ENCODE measurements around the gene KIRREL2. TPM values are rescaled to one million over a fixed set of nuclear protein-coding genes. Genes with fewer than 3 reads are reported as not detected.
A peak's percentile ranks its signal among the peaks of the same experiment; 100 is the strongest.

Gene KIRREL2
- total RNA-seq, 1 experiment from 2014 or later: 3.1 TPM

DNA sequence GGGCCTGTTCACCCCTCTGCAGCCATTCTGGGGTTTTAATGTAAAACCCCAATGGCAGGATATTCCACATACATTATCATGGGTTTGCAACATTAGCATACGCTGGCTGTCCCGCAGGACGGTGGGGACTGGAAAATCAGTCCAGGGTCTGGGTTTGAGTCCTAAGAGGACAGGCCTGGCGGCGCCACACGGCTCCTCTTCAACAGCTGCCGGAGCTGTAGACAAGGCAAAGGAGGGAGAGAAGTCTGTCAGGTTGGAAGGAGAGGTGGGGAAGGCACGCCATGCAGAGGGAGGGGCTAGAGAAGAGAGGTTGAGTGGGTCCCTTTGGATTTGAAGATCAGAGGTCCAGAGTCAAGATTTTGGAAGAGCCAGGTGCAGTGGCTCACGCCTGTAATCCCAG lies 31.7 kb downstream of the KIRREL2 start:
- H3K14ac ChIP-seq (ENCODE audit: insufficient read depth, low read length): no peak overlapping the region
- no peaks in the 10 kb centered on the region for H3K9me3 ChIP-seq (ENCODE audit: control insufficient read depth, low read depth, low read length)
- H2BK15ac ChIP-seq (ENCODE audit: low read depth, low read length): no peak overlapping the region
- H3K79me1 ChIP-seq (ENCODE audit: insufficient read depth, low read depth, low read length, poor library complexity, severe bottlenecking): no peaks in the 10 kb centered on the region
- H3K9me3 Mint-ChIP-seq: no peaks in the 10 kb centered on the region
- no peak overlapping the region for H3K4me3 Mint-ChIP-seq
- no peaks in the 10 kb centered on the region for H3K4me1 ChIP-seq (ENCODE audit: insufficient read depth, low read length)
- H3K4me2 ChIP-seq (ENCODE audit: insufficient read depth, insufficient read length, low read length): no peak overlapping the region
- no peak overlapping the region for H3T11ph ChIP-seq (ENCODE audit: low read length)
- H3K27ac Mint-ChIP-seq: peak overlapping the region in 1 of 3 experiments; percentile 38; a peak in 1 of 7 replicates
- no peak overlapping the region for H2BK5ac ChIP-seq (ENCODE audit: insufficient read length, low read length)
- H4K20me1 ChIP-seq (ENCODE audit: control insufficient read depth, insufficient read depth, insufficient read length): no peaks in the 10 kb centered on the region
- no peak overlapping the region for H3K27ac ChIP-seq (ENCODE audit: insufficient read length, low read depth, low read length)
- WGBS (ENCODE audit: extremely low coverage, insufficient read length, low lambda C conversion rate): no CpG with 5 or more reads among the region's 9 CpGs
- H2AFZ ChIP-seq (ENCODE audit: low read length): no peak overlapping the region
- no peaks in the 10 kb centered on the region for H3K27me3 Mint-ChIP-seq (ENCODE audit: low read depth)
- no peak overlapping the region for H3K9ac ChIP-seq (ENCODE audit: extremely low read depth, insufficient read length, low read length)
- H2BK20ac ChIP-seq (ENCODE audit: low read depth, low read length, poor library complexity, severe bottlenecking): no peak overlapping the region
- peaks cover 34 to 65% (median 58%) of the 10 kb centered on the region in 3 experiments for H3K36me3 Mint-ChIP-seq (ENCODE audit: insufficient read depth in 1 of 3, low read depth in 3 of 3)
- H3K4ac ChIP-seq (ENCODE audit: low read depth, low read length): no peak overlapping the region
- H3K18ac ChIP-seq (ENCODE audit: insufficient read length, low read depth, low read length): no peak overlapping the region
- no peaks in the 10 kb centered on the region for H3K4me1 Mint-ChIP-seq
- no peaks in the 10 kb centered on the region for H3K23me2 ChIP-seq (ENCODE audit: insufficient read length, low read depth, low read length, poor library complexity, severe bottlenecking)
- H3K56ac ChIP-seq (ENCODE audit: insufficient read length, low read depth, low read length): no peak overlapping the region
- H3K79me2 ChIP-seq (ENCODE audit: insufficient read depth, low read length): no peaks in the 10 kb centered on the region
- H4K5ac ChIP-seq (ENCODE audit: insufficient read length, low read depth, low read length): no peak overlapping the region
- no peaks in the 10 kb centered on the region for H3K27me3 ChIP-seq (ENCODE audit: insufficient read depth, low read length)
- no peak for DNase-seq
- no peak overlapping the region for H2BK120ac ChIP-seq (ENCODE audit: low read depth, low read length, poor library complexity, severe bottlenecking)
- no peak overlapping the region for H3K23ac ChIP-seq (ENCODE audit: insufficient read length, low read depth, low read length)
- no peak overlapping the region for H2BK12ac ChIP-seq (ENCODE audit: insufficient read length, low read depth, low read length)
- H4K8ac ChIP-seq (replicated peaks; ENCODE audit: insufficient read length, low read depth, low read length): no peak overlapping the region
- H4K91ac ChIP-seq (ENCODE audit: insufficient read length, low read depth, low read length): no peak overlapping the region
- H2AK5ac ChIP-seq (ENCODE audit: insufficient read length, low read length): no peak overlapping the region
- TF ChIP-seq CTCF (conservative IDR thresholded peaks at IDR 0.05): no peak
